Natural killer cell (primary cell): ENCODE data around the gene PDE10A. TPM values are rescaled to one million over a fixed set of nuclear protein-coding genes. Genes with fewer than 3 reads are reported as not detected.

Source experiments
- ATAC-seq, 3 donors: fragments of 150-1000 bp in 2 of 3; fragments of 200-7000 bp in 1 of 3; cut with Tn5 transposase; 1 replicate in 1 of 3; 2 replicates in 2 of 3; pipeline ENCODE4 v1.10.0; 2021; ENCODE audit warnings: mild to moderate bottlenecking in 2 of 3, moderate library complexity in 2 of 3
- DNase-seq, 2 donors: peaks; one replicate each; pipeline versions ENCODE4 v3.0.0 to v3.0.0-alpha.2; 2013 to 2021; ENCODE audit warnings: mixed read lengths in 1 of 2
- H3K27ac ChIP-seq: one replicate; pipeline ENCODE4 v1.5.1; 2013; ENCODE audit warnings: mild to moderate bottlenecking, low read length
- H3K27me3 ChIP-seq: one replicate; pipeline ENCODE4 v1.6.1; 2013; ENCODE audit warnings: low read length; ENCODE audit not compliant: control insufficient read depth, insufficient read depth
- H3K36me3 ChIP-seq: one replicate; pipeline ENCODE4 v1.6.1; 2013; ENCODE audit warnings: low read length; ENCODE audit not compliant: control insufficient read depth, insufficient read depth
- H3K4me1 ChIP-seq: one replicate; pipeline ENCODE4 v1.6.1; 2013; ENCODE audit warnings: low read length; ENCODE audit not compliant: control insufficient read depth, insufficient read depth
- H3K4me3 ChIP-seq: one replicate; pipeline ENCODE4 v1.5.1; 2013; ENCODE audit warnings: low read length
- H3K9me3 ChIP-seq: one replicate; pipeline ENCODE4 v1.6.1; 2013; ENCODE audit warnings: low read length; ENCODE audit not compliant: control insufficient read depth, insufficient read depth
- H3K27ac Mint-ChIP-seq, 2 donors: one replicate each; pipeline ENCODE4 v1.8.0; 2022; ENCODE audit warnings: mild to moderate bottlenecking in 2 of 2, mixed read lengths in 2 of 2, moderate library complexity in 1 of 2
- H3K27me3 Mint-ChIP-seq, 2 donors: one replicate each; pipeline ENCODE4 v1.8.0; 2022; ENCODE audit warnings: low read depth in 2 of 2, mixed read lengths in 2 of 2
- H3K36me3 Mint-ChIP-seq: one replicate; pipeline ENCODE4 v1.8.0; 2022; ENCODE audit warnings: mixed read lengths
- H3K4me1 Mint-ChIP-seq, 2 donors: one replicate each; pipeline ENCODE4 v1.8.0; 2022; ENCODE audit warnings: mixed read lengths in 2 of 2
- H3K4me3 Mint-ChIP-seq: one replicate; pipeline ENCODE4 v1.8.0; 2022; ENCODE audit warnings: mild to moderate bottlenecking, moderate library complexity, mixed read lengths
- H3K9me3 Mint-ChIP-seq, 2 donors: one replicate each; pipeline ENCODE4 v1.8.0; 2022; ENCODE audit warnings: mixed read lengths in 2 of 2
- CTCF ChIP-seq: fragments of 200-600 bp; IDR thresholded peaks from one replicate; pipeline ENCODE4 v1.8.0; 2022; ENCODE audit warnings: antibody characterized with exemption
- WGBS: methylation state at CpG from one replicate; pipeline ENCODE4 v1.1.7; 2013; ENCODE audit warnings: missing lambda C conversion rate; ENCODE audit not compliant: insufficient coverage; 5-methylcytosine and 5-hydroxymethylcytosine counted together
- intact Hi-C: fragments of 100-400 bp; cut with micrococcal nuclease; formaldehyde crosslinking; loops from one replicate; pipeline ENCODE4 v1.14.2; 2022
- total RNA-seq, 4 donors: library from RNA; stranded (reverse); fragments of 120-200 nt in 1 of 4; gene quantifications; one replicate each; pipeline versions ENCODE4 v1.2.3 to v1.2.4, GENCODE V29; 2013 to 2022

Gene PDE10A
- total RNA-seq, 3 donors from 2014 or later (not counting 1 experiment from before 2014, with no cell fraction given): not detected

- Histone ChIP-seq H3K4me1 (no peaks in the 10 kb centered on the region), H3K9me3 (no peaks in the 10 kb centered on the region), H3K36me3 (no peaks in the 10 kb centered on the region), H3K4me3 (no peak overlapping the region), H3K27ac (no peak overlapping the region), H3K27me3 (no peaks in the 10 kb centered on the region)
- Mint-ChIP-seq H3K27me3 (no peaks in the 10 kb centered on the region), H3K36me3 (no peaks in the 10 kb centered on the region), H3K4me3 (no peak overlapping the region), H3K9me3 (peaks cover 0 to 2% of the 10 kb centered on the region in 2 donors), H3K4me1 (no peaks in the 10 kb centered on the region), H3K27ac (no peak overlapping the region)
- ATAC-seq (no peak), DNase-seq (no peak)
- intact Hi-C loops: no loop called here
- TF ChIP-seq CTCF: no peak
- WGBS: 80% methylated on average over 1 of the region's 3 CpGs
These were observed 182.1 kb downstream of the PDE10A start for GRCh38 chr6:165480916-165481315.

GRCh38 chr6:165478581-165478980 is 184.5 kb downstream of the PDE10A start:
- H3K9me3 ChIP-seq: no peaks in the 10 kb centered on the region
- no peak for ATAC-seq
- DNase-seq: no peak
- 100% methylated on average over 1 of the region's 1 CpG for whole genome bisulfite sequencing
- H3K4me3 Mint-ChIP-seq: no peak overlapping the region
- no peaks in the 10 kb centered on the region for H3K4me1 Mint-ChIP-seq
- intact Hi-C loops: no loop called here
- no peaks in the 10 kb centered on the region for H3K27me3 ChIP-seq
- H3K27ac ChIP-seq: no peak overlapping the region
- no peaks in the 10 kb centered on the region for H3K36me3 Mint-ChIP-seq
- H3K4me3 ChIP-seq: no peak overlapping the region
- TF ChIP-seq CTCF: no peak
- no peak overlapping the region for H3K27ac Mint-ChIP-seq
- no peaks in the 10 kb centered on the region for H3K27me3 Mint-ChIP-seq
- H3K4me1 ChIP-seq: no peaks in the 10 kb centered on the region
- H3K9me3 Mint-ChIP-seq: peaks cover 0 to 4% of the 10 kb centered on the region in 2 donors
- H3K36me3 ChIP-seq: no peaks in the 10 kb centered on the region

DNA sequence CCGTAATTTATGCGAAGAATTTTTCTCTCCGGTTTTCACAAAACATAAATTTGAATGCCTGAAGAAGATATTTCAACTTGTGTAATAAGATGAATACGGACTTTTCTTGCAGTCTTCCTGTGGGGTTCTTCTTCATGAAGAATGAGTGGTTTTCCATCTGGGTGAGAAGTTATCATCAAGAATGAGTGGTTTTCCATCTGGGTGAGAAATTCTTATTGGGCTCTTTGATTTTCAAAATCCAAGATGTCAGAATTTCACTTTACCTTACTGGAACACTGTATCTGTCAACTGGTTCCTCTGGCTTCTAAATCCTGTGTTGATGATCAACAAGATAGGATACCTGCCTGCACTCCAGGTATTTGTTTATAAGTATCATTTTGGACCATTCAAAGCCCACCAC is 193.6 kb downstream of the PDE10A start:
- TF ChIP-seq CTCF: no peak
- no peak overlapping the region for H3K27ac Mint-ChIP-seq
- ATAC-seq (no peak), DNase-seq (no peak)
- Histone ChIP-seq H3K9me3 (no peaks in the 10 kb centered on the region), H3K36me3 (no peaks in the 10 kb centered on the region), H3K4me3 (no peak overlapping the region), H3K27ac (no peak overlapping the region), H3K27me3 (no peaks in the 10 kb centered on the region), H3K4me1 (no peaks in the 10 kb centered on the region)
- H3K9me3 Mint-ChIP-seq: peaks cover 8 to 18% of the 10 kb centered on the region in 2 donors
- H3K4me1 Mint-ChIP-seq: no peaks in the 10 kb centered on the region
- peaks cover 8% of the 10 kb centered on the region for H3K36me3 Mint-ChIP-seq
- no peak overlapping the region for H3K4me3 Mint-ChIP-seq
- intact Hi-C loops: no loop called here
- no peaks in the 10 kb centered on the region for H3K27me3 Mint-ChIP-seq
- WGBS: 90% methylated on average over 4 of the region's 4 CpGs
